A673 (cell line): ENCODE data around the gene PLEK. TPM values are rescaled to one million over a fixed set of nuclear protein-coding genes. Genes with fewer than 3 reads are reported as not detected.

Source experiments
- BruUV-seq: library from RNA; stranded (reverse); fragments of 400-500 nt; replicated peaks from 2 replicates; lab custom pipeline; 2021; lab: Mats Ljungman, UMichigan
- CTCF ChIA-PET: fragments of 300-600 bp; sonication (Branson Sonifier 250); formaldehyde crosslinking; loops from one replicate; lab custom pipeline; 2022; ENCODE audit warnings: antibody characterized with exemption; lab: Charles Lee
- POLR2A ChIA-PET: fragments of 300-600 bp; sonication (Branson Sonifier 250); formaldehyde crosslinking; loops from one replicate; lab custom pipeline; 2022; ENCODE audit warnings: antibody characterized with exemption; ENCODE audit not compliant: low non-redundant PET; lab: Charles Lee
- DNase-seq: peaks from one replicate; pipeline ENCODE4 v3.0.0-alpha.2; 2015; ENCODE audit warnings: low spot score
- H3K27ac ChIP-seq: fragments of 200-600 bp; sonication (generic); 2 replicates; pipeline ENCODE4 v1.5.1; 2016; ENCODE audit warnings: mixed run types, low read depth, mild to moderate bottlenecking, mixed read lengths, antibody characterized with exemption, low read length; ENCODE audit not compliant: poor library complexity, severe bottlenecking
- H3K27me3 ChIP-seq: fragments of 200-600 bp; sonication (generic); replicated peaks from 2 replicates; pipeline ENCODE4 v1.6.1; 2017; ENCODE audit warnings: mixed run types, low read depth, mild to moderate bottlenecking, mixed read lengths, antibody characterized with exemption, low read length; ENCODE audit not compliant: insufficient read depth, poor library complexity
- H3K36me3 ChIP-seq: fragments of 200-600 bp; sonication (generic); 2 replicates; pipeline ENCODE4 v1.6.1; 2016; ENCODE audit warnings: mixed run types, mild to moderate bottlenecking, mixed read lengths, antibody characterized with exemption, low read length; ENCODE audit not compliant: insufficient read depth, poor library complexity, severe bottlenecking
- H3K4me1 ChIP-seq: fragments of 200-600 bp; sonication (generic); 2 replicates; pipeline ENCODE4 v1.6.1; 2017; ENCODE audit warnings: mixed run types, mild to moderate bottlenecking, mixed read lengths, antibody characterized with exemption, low read length; ENCODE audit not compliant: insufficient read depth, poor library complexity, severe bottlenecking
- H3K4me3 ChIP-seq: fragments of 200-600 bp; sonication (generic); 2 replicates; pipeline ENCODE4 v1.5.1; 2016; ENCODE audit warnings: low read depth, mixed run types, mild to moderate bottlenecking, mixed read lengths, low read length; ENCODE audit not compliant: poor library complexity, severe bottlenecking
- H3K9me3 ChIP-seq: fragments of 200-600 bp; sonication (generic); 2 replicates; pipeline ENCODE4 v1.6.1; 2016; ENCODE audit warnings: mixed run types, low read depth, mild to moderate bottlenecking, mixed read lengths, antibody characterized with exemption, low read length; ENCODE audit not compliant: poor library complexity, severe bottlenecking
- EZH2 ChIP-seq: fragments of 200-600 bp; sonication (generic); IDR thresholded peaks from 2 replicates; pipeline ENCODE4 v1.6.1; 2017; ENCODE audit warnings: borderline replicate concordance, low read depth, mild to moderate bottlenecking, mixed read lengths, antibody characterized with exemption, low read length; ENCODE audit not compliant: poor library complexity, severe bottlenecking
- intact Hi-C: fragments of 100-400 bp; cut with micrococcal nuclease; formaldehyde crosslinking; loops from one replicate; pipeline ENCODE4 v1.10.0; 2022; ENCODE audit not compliant: unreplicated experiment
- total RNA-seq: library from RNA; stranded (reverse); gene quantifications from 2 replicates; pipeline ENCODE4 v1.2.3, GENCODE V29; 2021
- TF ChIP-seq, protein P1 (sequence below): fragments of 300-800, 200-600 bp; sonication (generic); conservative IDR thresholded peaks from 2 replicates; pipeline ENCODE4 v1.5.1; 2017; ENCODE audit warnings: low read depth, mild to moderate bottlenecking, antibody characterized with exemption, low read length, moderate library complexity, mixed read lengths

The PLEK gene
- total RNA-seq, 1 experiment from 2014 or later, result not detected

DNA sequence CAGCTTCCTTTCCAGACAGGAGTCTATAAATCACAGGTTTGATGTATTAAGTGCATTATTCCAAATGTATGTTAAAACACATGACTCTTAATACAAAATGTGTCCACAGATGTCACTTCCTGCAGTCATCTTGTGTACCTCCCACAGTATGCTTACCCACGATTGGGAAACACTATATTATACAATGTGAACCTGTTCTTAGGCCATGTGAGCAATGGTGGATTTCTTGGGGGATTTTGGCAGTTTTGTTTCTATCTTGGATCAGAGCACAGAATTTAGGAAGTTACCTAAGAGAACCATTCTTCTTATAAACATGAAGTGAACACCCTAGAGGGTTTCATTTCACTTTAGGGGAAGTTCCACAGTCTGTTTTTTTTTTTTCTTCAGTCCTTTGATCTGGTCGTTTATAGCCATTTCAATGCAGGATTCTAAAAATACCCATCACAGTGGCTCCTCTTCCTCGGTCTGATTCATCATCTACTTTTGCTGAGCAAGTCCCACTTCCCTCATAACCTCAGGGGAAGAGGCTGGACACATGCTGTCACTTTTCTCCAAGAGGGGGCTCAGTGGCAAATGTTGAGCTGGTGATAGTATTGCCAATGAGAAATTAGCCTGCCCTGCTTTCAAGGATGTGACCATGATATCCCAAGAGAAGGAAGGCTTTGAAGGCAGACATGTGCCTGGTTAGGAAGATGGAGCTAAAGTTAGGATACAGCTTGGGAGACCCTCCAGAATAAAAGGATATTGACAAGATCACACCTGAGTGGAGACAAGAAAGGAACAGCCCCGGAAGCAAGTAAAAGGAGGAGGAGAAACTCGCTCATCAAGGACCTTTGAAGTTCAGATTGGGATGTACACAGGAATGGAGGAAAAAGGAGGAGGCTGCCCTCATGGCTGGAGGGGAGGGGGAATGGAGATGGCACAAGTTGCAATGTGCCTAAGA lies 22.6 kb downstream of the PLEK start:
- intact Hi-C loops, result no loop called here
- Histone ChIP-seq H3K4me1 (peaks cover 13% of the 10 kb centered on the region), H3K27ac (no peak overlapping the region), H3K4me3 (no peak overlapping the region), H3K27me3 (no peaks in the 10 kb centered on the region), H3K9me3 (no peaks in the 10 kb centered on the region), H3K36me3 (no peaks in the 10 kb centered on the region)
- CTCF ChIA-PET, result interaction anchor here (0.7 kb wide), 1 partner anchor 328 kb away, joined by 3 read pairs; no protein-coding TSS in a partner anchor
- no peak for DNase-seq
- no TSS peak for BruUV-seq
- POLR2A ChIA-PET, result no interaction called here
- TF ChIP-seq EZH2, result no peak
- TF ChIP-seq, protein P1, sequence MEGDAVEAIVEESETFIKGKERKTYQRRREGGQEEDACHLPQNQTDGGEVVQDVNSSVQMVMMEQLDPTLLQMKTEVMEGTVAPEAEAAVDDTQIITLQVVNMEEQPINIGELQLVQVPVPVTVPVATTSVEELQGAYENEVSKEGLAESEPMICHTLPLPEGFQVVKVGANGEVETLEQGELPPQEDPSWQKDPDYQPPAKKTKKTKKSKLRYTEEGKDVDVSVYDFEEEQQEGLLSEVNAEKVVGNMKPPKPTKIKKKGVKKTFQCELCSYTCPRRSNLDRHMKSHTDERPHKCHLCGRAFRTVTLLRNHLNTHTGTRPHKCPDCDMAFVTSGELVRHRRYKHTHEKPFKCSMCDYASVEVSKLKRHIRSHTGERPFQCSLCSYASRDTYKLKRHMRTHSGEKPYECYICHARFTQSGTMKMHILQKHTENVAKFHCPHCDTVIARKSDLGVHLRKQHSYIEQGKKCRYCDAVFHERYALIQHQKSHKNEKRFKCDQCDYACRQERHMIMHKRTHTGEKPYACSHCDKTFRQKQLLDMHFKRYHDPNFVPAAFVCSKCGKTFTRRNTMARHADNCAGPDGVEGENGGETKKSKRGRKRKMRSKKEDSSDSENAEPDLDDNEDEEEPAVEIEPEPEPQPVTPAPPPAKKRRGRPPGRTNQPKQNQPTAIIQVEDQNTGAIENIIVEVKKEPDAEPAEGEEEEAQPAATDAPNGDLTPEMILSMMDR, result no peak

DNA sequence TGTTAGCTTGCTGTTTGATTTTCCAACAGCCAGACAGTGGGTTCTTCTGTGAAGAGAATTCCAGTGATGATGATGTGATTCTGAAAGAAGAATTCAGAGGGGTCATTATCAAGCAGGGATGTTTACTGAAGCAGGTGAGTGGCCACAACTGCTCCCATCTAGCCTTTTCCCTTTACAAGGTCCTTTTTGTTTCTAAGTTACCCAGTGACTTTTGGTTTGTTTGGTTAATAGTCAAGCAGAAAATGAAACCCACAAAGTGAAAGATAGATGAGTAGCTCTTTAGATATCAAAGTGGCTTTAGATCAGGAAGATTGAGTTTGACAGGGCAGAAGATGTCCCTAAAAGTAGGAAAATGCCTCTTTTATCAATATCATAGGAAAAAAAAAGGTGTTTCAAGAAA lies 23.3 kb downstream of the PLEK start:
- DNase-seq, result no peak
- no TSS peak for BruUV-seq
- intact Hi-C loops, result no loop called here
- Histone ChIP-seq H3K4me1 (peaks cover 13% of the 10 kb centered on the region), H3K9me3 (no peaks in the 10 kb centered on the region), H3K4me3 (no peak overlapping the region), H3K36me3 (no peaks in the 10 kb centered on the region), H3K27me3 (no peaks in the 10 kb centered on the region), H3K27ac (no peak overlapping the region)
- ChIA-PET POLR2A (no interaction called here), CTCF (no interaction called here)
- no peak for TF ChIP-seq EZH2
- TF ChIP-seq, protein P1, result no peak

DNA sequence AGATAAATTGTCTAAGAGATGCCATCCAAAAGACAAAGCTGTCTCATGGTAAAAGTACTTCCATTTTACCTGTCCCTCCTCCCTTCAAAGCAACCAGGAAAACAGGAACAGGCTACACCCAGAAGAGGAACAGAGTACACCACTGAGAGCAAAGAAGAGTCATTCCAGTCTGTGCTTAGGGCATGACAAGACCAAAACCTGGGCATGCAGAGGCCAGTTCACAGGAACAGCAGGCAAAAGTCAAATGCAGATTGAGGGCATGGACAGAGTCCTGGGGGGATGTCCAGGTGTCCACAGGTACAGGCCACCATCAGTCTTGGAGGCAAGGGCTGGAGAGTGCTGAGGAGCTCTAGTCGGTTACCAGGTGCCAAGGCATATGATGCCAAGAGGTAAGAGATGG lies 23.7 kb downstream of the PLEK start:
- CTCF ChIA-PET, result no interaction called here
- POLR2A ChIA-PET, result no interaction called here
- no TSS peak for BruUV-seq
- no peaks in the 10 kb centered on the region for H3K9me3 ChIP-seq
- H3K27me3 ChIP-seq, result no peaks in the 10 kb centered on the region
- no peaks in the 10 kb centered on the region for H3K36me3 ChIP-seq
- intact Hi-C loops, result no loop called here
- no peak overlapping the region for H3K27ac ChIP-seq
- TF ChIP-seq, protein P1, result no peak
- TF ChIP-seq EZH2, result no peak
- no peak for DNase-seq
- no peak overlapping the region for H3K4me3 ChIP-seq
- peaks cover 13% of the 10 kb centered on the region for H3K4me1 ChIP-seq
